HG03354 (cell line): ENCODE results near the gene DEGS2.
A peak's percentile ranks its signal among the peaks of the same experiment; 100 is the strongest.

Source experiments
- ATAC-seq: cut with Tn5 transposase; IDR thresholded peaks from one replicate; pipeline ENCODE4 v1.9.1; 2021; ENCODE audit warnings: mild to moderate bottlenecking; ENCODE audit not compliant: unreplicated experiment, poor library complexity, severe bottlenecking

Gene DEGS2

DNA sequence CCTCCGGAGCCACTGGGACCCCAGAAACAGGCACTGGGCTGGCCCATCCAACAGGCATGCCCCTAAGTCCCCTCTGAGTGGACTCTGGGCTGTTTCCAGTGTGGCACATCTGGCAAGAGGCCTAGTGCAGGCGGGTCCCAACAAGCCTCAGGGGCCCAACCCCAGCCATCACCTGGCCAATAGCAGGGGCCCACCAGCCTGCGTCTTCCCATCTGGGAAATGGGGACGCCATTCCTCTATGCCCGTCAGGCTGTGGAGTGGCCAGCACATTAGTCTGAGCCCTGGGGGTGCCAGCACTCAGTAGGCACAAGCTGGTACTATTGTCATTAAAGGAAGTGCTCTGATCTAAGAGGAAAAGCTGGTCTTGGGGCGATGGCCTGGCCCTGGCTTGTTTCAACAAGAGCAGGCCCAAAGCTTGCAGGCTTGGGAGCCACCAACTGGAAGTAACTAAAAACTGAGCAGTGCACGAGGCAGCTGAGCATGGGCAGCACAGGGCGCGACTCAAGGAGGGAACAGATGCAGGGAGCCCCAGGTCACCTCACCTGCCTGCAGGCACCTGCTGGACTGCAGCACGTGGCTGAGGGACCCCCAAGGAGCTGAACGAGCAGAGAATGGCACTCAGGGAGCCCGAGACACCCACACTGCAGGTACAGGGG is 8.4 kb downstream of the DEGS2 start:
- ATAC-seq = no peak

DNA sequence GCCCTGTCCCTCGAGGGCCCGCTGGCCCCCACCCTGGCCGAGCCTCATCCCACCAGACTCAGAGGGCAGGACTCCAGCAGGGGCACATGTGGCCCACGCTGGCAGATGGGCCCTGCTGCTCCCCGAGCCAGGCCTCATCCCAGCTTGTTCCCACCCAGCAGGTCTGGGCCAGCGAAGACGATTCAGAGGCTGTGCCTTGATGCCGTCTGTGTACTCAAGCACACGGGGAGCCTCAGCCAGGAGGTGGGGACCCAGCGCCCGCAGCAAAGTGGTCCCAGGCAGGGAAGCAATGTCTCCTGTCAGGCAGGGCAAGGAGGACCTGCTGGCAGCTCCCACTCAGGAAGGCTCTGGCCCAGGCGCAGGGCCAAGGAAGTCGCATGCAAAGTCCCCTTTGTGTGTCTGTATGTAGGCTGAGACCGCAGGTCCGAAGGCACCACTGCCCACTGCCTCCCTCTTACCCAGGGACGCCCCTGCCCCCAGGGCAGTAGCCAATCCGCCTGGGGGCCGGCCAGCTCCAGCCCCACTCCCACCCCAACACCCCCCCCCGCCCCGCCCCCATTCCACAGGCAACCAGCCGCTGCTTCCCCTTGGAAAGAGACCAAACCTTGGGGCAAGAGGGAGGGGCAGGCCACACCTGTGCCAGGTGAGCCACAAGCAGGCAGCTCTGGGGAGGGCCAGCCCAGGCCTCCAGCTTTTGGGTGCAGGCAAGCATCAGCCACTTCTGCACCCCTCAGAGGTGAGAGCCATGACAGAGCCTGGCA is 9.4 kb downstream of the DEGS2 start:
- ATAC-seq = no peak

DNA sequence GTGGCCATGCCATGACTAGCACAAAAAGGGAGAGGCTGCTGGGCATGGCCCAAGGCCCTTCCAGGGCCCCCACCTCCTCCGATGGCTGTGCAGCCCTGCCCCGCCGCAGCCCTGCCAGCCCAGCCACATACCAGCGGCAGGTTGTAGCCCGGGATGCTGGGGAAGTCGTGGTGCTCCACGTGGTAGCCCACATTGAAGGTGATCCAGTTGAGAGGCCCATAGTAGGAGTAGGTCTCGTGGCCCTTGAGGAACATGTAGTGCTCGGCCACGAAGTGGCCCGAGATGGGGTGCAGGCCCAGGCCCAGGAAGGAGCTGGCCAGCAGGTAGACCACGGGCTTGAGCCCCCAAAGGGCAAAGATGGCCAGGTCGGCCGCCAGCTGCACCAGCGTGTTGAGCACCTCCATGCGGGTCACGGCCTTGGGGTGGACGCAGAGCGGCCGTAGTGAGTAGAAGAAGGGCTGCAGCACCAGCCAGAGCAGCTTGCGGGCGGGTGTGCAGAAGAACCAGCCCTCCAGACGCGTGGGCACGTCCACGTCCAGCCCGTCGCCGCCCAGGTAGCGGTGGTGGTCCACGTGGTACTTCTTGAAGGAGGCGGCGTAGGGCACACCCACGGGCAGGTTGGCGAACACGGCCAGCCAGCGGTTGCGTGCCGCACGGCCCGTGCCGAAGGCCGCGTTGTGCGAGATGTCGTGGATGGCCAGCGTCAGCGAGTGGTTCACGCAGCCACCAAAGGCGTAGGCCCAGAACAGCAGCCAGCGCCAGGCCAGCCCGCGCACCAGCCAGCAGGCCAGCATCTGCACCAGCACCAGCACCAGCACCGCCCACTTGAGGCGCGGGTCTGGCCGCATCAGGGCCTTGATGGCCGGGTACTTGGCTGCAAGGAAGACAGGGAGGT is 10.4 kb downstream of the DEGS2 start:
- ATAC-seq = no peak

DNA sequence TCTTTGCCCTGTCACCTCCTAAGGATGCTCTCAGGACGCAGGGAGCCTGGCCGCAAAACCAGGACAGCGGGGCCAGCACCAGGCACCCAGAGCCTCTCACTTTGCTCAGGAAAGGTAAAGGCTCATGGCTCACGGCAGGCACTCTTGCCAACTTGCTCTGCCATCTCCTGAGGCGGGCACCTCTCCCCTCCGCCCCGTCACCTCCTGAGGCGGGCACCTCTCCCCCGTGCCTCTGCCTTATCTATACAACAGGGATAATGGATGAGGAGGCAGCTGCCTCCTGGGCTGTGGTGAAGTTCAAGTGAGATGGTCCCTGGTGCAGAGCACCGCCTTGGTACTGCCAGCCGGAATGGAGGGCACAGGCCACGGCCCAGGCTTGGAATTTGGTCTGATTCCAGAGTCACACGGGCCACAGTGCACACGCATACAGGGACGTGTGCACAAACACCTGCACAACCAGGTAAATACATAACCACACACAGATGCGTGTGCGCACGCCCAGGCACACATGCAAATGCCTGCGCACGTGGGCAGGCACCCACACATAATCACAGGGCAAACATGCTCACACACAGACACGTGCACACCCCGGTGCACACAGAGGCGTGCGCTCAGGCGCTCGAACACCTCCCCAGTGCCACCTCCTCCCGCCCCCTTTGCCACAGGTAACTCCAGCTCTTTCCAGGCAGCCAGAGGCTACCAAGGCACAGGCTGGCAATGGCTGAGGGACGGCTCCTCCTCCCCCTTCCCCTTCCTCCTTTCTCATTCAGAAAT is 11.6 kb downstream of the DEGS2 start:
- no peak for ATAC-seq

DNA sequence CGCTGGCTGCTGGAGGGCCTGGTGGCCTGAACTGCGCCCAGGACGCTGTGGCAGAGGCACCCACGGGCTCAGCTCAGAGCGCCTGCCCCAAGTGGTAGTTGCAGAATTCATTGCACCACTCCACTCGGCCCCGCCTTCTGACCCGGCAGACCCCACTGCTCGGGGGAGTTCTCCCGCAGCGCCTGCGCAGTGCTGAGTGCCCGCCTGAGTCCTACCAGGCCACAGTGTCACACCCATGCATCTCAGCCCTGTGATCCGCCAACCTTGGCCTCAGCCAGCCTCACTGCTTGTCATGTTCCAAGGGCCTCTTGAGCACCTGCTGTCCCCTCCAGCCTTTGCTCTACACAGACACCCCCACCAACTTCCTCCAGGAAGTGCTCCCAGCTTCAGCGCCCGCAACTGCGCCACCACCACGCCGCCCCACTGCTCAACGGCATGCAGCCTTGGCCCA is 12.2 kb downstream of the DEGS2 start:
- ATAC-seq = peak; percentile 58

DNA sequence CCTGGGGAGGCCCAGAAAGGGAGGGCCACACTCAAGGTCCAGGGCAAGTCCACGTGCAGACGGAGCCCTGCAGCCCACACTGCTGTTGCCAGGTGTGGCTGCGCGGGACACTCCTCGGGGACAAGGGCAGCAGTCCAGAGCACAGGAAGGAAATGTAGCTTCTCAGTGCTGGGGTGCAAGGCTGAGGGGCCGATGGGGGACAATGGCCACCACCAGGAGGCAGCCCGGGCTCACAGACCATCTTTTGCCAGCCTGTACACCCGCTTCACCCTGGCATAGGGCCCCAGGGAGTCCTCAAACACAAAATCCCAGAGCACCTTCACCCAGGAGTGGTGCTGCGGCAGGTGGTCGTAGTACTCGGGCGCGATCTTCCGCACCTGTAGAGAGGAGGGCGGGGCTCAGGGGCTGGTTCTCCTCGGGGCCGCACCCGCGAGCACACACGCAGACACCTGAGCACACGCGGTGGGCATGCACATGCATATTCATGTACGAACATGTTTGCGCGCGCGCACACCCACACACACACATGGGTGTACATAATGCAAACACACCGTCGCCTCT is 12.8 kb downstream of the DEGS2 start:
- ATAC-seq = no peak

DNA sequence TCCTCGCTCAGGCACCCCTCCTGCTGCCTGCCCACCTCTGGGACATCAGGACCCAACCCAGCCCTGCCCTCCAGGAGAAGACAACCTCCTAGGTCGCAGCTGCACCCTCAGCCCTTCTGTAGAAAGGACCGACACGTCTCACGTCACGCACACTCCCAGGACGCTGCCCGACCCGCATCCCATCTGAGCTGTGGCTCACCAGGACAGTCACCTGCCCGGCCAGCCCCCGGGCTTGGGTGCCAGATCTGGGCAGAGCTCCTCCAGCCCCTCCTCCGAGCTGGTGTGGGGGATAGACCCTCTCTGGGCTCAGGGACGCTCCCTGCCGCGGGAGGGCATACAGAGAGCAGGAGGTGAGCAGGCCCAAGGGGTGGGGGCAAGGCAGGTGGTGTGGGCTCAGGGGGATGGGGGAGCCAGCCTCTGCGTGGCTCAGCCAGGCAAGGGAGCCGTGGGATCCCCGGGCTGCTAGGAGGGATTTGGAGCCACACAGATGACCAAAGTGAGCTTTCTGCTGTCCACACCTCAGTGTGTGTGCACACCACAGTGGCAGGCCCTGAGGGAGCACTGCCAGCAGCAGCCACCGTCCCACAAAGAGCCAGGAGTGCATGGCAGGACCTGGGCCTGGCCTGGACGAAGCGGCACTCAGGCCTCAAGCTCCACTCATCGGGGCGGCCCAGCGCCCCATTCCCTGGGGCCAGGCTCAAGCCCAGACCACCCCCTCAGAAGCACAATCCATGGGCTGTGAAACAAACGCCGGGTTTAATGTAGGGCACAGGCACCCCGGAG is 13.6 kb downstream of the DEGS2 start:
- ATAC-seq = no peak

DNA sequence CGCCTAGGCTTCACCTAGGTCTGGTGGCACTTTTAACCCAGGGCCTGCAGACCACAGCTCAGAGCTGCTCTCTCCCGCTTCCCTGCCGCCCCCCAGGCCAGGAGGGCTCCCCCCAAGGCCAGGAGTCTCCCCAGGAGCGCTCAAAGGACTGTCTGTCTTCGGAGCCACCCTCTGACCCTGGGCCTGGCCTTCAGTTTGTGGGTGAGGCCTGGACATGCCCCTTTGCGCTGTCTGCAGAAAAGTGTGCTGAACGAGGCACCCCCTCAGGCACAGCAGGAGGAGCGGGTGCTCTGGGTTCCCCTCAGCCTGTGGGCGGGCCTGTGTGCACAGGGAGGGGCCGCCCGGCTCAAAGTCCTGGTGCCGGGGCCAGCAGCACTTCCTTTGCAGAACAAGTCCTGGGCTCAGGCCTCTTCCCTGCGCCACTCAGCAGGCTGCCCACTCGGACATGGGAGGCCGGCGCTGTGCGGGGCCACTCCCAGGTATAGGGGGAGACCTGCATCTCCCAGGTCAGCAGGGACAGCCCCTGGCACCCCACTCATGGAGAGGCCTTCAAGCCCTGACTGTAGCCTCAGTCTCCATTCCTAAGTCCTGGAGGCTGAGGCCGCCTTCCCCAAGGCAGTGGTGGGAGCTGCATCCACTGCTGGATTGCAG is 14.3 kb downstream of the DEGS2 start:
- no peak for ATAC-seq

DNA sequence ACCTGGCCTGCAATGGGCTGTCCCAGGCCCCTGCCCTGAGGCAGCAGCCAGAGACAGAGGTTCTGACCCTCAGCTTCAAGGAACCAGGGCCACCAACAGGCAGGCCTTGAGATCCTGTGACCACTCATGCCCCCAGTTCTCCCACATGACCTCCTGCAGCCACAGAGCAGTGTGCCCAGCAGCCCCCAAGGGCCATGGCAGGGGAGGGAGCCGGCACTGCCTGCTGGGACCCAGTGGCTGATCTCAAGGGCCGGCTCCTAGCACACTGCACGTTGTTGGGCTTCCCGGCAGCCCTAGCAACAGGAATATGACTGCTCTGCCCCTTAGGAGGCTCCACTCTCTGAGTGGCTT is 14.8 kb downstream of the DEGS2 start:
- ATAC-seq = no peak

DNA sequence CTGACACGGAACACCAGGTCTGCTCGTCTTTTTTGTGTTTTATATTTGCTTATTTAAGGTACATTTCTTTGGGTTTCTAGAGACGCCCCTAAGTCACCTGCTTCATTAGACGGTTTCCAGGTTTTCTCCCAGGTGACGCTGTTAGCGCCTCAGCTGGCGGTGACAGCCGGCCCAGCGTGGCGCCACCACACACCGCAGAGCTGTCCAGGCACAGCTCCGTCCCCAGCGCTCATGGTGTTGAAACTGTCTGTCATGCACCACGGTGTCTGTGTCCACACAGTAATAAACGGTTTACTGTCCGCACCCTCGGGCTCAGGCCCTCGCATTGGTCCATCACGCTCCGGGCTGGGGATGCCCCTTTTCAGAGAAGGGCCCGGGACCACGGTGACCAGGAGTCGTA is 15.5 kb downstream of the DEGS2 start:
- no peak for ATAC-seq

DNA sequence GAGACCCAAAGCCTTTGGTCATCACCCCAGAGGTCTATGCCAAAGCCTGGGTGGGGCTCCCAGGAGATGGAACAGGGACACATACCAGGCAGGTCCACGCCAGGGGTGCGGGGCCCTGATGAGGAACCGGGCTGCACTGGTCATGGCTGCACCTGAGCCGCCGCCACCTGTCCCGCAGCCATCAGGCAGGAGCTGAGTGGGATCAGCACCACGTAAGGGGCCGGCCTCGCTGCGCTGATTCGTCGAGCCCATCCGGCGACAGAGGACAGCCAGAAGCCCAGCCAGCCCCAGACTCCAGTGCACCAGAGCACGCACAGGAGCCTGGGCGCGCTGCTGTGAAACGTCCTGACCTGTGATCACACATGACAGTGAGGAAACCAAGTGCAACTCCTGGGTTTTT is 15.9 kb downstream of the DEGS2 start:
- no peak for ATAC-seq

DNA sequence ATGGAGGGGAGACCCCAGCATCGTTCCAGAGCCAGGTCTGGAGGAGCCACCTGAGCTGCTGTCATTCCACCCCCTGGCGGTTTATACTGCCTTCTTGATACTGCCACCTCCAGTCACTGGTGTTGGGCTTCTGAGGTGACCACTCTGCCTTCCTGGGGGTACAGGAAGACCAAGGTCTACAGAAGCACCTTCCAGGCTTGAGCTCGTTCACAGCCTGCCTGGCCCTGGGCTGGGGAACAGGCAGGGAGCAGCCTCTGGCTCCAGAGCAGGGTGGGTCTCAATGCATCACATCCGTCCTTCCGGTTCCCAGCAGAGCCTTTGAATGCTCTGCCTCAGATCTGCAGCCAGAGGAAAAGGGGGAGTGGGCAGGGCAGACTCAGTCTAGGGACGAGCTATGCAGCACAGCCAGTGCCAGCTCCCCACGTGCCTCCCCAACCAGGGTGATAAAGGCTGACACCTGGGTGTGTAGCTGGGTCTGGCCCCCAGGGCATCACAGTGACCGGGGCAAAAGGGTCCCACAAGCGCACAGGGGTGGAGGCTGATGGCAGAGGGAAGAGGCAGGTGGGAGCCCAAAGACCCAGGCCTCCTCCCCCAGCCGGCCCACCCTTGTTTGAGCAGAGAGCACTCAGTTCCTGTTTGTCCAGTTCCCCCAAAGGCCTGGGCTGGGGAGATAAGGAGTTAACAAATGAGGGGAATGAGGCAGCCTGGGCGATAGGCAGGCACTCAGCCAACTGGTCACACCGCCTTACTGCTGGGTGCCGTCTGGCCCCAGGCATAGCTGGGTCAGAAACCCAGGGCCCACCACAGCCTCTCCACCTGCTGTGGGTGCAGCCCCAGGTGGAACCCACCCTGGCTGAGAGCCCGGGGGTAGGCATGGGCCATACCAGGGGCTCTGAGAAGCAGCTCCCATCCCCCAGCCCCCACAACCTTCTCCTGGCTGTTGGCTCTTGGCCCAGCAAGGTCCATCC is 17.1 kb downstream of the DEGS2 start:
- no peak for ATAC-seq

DNA sequence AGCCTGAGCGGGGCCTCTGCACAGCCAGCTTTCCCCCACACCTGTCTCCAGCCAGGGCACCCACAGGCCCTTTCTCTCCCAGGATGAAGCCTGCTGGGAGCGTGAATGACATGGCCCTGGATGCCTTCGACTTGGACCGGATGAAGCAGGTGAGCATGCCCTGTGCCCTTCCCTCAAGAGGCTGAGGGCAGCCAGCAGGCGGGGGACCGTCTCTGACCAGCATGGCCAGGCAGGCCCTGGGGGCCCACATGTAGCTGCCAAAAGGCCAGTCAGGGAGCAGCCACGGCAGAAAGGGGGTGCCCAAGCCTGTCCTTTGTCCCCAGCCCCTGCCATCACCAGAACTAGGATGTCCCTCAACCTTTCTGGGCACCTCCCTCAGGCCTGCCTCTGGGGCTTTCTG is 18.3 kb downstream of the DEGS2 start:
- no peak for ATAC-seq

DNA sequence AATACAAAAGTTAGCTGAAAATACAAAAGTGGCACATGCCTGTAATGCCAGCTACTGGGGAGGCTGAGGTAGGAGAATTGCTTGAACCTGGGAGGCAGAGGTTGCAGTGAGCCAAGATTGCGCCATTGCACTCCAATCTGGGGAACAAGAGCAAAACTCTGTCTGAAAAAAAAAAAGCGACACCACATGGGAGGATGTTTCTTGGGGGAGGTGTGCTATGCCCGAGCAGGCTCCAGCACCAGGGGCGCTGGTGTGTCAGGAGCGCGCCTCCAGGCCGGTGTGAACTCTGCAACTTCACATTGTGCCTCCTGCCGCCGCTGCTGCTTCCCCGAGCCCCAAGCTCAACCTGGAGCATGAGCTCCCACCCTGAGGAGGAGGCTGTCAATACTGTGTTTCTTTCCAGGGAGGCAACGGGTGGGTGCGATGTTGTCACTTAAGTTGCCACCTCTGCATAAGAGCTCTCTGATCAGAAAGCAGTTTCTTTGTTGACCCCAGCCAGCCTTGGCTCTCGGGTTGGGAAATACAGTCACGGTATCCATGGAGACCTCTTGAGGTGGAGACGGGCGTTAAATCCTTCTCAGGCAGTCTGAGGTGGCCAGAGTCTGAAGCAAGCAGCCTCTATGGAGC is 18.9 kb downstream of the DEGS2 start:
- no peak for ATAC-seq

DNA sequence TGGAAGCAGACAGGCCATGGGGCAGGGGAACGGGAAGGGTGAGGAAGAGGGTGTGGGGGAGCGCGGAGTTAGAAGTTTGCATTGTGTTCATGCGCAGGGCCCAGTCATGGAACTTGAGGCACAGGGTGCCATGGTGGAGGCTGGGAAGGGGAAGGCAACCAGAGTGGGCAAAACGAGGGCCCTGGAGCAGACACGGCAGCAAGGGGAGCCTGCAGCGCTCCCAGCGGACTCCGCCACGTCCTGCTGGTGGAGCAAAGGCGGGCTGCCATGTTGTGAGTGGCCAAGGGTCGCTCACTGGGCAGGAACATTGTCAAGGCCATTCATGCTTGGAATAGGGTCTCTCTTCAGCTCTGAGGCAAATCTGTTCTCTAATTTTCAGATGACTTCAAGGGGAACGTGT is 20.5 kb downstream of the DEGS2 start:
- ATAC-seq = no peak

DNA sequence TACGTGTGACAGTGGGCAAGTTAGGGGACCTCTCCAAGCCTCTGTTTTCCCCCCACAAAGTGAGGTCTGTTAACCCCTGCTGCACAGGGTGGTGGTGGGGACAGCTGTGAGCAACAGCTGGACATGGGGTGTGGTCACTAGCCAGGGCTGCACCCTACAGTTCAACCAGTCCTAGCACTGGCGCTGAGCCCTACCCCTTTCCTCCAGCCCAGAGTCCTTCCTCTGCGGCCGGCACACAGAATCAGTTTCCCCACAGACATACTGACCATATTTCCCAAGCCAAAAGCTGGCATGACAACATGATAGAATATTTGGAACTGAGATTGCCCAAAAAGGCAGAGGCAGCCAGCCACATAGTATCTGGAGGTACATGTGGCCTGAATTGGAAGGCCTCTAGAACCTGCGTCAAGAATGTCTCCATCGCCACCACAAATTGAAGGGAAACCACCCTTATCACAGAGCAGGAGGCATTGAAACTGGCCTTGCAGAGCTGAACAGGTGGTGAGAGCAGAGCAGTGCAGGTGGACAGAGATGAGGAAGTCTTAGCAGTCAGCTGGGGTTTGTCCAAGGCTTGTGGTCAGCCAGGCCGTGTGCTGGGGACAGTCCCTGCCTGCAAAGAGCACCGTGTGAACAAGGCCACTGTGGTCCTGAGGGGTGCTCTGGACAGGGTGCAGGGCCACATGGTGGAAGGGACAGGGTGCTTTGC is 21.2 kb downstream of the DEGS2 start:
- peak; percentile 64 for ATAC-seq
